ENCODE results near the gene LCN10. TPM values are rescaled to one million over a fixed set of nuclear protein-coding genes. Genes with fewer than 3 reads are reported as not detected.

Gene LCN10
- total RNA-seq, 1 donor from 2014 or later = 9.2 TPM

DNA sequence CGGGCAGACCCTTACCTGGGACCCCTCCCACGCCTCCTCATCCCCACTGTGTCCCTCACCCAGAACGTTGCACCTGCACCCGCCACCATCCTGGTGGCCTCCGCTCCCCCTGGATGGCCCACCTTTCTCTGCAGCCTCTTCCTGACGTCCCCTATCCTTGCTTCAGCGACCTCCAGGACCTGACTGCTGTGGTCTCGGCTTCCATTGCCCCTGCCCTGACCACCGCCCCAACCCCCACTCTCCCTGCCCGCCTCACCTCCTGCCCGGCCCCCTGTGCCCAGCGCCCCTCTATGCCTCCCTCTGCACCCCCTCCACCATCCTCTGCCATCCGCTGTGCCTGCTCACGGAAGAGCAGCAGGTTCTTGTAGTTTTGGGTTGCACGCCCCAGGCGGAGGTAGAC lies 2.2 kb downstream of the LCN10 start:
- DNase-seq (ENCODE audit: low spot score) = no peak

DNA sequence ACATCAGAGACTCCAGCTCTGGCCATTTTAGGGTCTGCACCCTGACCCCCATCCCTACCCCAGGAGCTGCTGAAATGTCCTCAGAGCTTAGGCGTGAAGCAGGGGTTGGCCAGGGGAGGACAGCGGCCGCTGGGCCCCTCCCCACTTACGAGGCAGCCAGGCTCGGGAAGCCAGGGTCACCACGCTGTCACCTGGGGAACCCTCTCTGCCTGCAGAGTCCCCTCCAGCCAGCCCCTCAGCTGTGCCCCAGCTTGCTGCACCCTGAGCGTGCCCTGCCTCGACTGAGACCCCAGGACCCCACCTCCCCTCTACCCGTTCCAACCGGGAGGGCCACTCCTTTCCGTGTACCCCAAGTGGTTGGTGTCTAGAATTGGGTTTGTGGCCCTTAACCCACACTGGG lies 2.7 kb downstream of the LCN10 start:
- DNase-seq (ENCODE audit: low spot score) = no peak

DNA sequence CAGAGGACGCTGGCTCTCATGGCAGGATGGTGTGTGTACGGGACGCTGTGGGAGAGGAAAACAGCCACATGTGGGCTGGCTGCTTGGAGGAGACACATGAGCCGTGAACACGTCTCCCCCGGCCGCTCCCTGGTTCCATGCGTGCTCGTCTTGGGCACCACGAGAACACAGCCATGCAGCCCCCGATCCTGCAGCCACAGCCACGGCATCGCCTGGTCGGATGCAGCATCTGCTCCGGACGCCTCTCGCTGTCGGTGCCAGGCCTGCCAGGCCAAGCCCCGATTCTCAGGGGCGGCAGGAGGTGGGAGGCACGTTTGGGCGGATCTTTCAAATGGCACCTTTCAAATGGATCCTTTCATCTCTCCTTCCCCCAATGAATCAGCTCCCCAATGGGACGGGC lies 3.2 kb downstream of the LCN10 start:
- DNase-seq (ENCODE audit: low spot score) = no peak

- no peak for DNase-seq (ENCODE audit: low spot score)
Measured at GRCh38 chr9:136738960-136739359, 3.8 kb downstream of the LCN10 start.

- no peak for DNase-seq (ENCODE audit: low spot score)
Measured at GRCh38 chr9:136735812-136736480, 6.8 kb downstream of the LCN10 start.

GRCh38 chr9:136734837-136735496 lies 7.8 kb downstream of the LCN10 start:
- no peak for DNase-seq (ENCODE audit: low spot score)

- DNase-seq (ENCODE audit: low spot score) = no peak
Measured at GRCh38 chr9:136733611-136734010, 9.1 kb downstream of the LCN10 start.

DNA sequence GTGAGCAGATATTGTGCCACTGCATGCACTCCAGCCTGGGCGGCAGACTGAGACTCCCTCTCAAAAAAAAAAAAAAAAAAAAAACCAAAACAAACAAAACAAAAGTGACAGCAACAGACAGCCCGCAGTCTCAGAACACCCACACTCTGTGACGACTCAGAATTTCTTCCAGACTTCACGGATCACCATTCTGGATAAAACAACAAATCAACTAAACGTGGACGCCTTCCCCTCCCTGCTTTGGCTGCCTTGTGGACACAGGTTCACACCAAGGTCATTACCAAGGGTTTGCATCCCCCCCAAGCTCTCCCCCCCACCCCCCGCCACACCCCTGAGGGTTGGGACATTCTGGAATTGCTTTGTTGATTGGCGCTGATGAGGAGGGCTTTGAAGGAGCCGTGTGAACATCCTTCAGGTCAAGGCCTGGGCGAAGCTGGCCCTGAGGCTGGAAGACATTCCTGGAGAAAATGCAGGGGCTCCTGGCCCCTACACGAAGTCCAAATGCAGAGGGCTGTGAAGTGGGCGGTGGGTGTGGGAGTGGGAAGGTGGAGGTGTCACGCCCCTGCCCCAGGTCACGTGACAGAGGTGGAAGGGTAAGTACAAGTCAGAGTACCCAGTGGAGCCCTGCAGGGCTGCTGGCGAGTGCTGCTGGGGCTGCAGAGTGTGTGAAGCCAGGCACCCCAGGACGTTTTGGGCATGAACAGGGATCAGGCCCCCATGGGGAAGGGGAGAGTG lies 10.1 kb downstream of the LCN10 start:
- DNase-seq (ENCODE audit: low spot score) = no peak

DNA sequence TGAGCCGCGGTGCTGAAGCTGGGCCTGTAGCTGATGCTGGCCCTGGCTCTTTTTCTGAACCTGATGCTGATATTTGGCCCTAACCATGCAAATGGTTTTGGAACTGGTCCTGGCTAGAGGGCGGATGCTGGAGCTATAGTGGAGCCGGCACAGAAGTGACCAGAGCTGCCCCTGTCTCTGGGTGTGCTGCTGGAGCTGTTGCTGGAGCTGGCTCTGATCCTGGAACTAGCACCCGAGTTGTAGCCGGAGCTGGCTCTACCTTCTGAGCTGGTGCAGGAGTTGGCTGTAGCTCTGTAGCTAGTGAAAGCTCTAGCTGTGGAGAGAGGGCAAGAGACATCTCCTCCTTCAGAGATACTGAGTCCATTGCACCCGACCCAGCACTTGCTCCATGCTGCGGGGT lies 12.8 kb downstream of the LCN10 start:
- no peak for DNase-seq (ENCODE audit: low spot score)

DNA sequence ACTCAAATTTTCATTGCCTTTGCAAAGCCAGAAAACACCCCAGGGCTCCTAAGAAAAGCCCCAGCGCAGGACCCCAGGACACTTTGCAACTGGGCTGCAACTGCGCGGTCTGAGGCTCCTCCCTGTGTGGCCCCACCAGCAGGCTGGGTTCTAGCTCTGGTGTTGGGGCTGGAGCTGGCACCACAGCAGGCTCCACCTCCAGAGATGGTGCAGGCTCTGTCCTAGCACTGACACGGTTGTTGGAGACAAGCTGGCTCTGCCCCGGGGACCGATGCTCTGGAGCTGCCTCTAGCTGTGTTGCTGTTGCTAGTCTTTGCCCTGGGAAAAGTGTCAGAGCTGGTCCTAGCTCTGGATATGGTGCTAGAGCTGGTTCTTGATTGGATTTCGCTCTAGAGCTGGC lies 13.6 kb downstream of the LCN10 start:
- DNase-seq (ENCODE audit: low spot score) = no peak

DNA sequence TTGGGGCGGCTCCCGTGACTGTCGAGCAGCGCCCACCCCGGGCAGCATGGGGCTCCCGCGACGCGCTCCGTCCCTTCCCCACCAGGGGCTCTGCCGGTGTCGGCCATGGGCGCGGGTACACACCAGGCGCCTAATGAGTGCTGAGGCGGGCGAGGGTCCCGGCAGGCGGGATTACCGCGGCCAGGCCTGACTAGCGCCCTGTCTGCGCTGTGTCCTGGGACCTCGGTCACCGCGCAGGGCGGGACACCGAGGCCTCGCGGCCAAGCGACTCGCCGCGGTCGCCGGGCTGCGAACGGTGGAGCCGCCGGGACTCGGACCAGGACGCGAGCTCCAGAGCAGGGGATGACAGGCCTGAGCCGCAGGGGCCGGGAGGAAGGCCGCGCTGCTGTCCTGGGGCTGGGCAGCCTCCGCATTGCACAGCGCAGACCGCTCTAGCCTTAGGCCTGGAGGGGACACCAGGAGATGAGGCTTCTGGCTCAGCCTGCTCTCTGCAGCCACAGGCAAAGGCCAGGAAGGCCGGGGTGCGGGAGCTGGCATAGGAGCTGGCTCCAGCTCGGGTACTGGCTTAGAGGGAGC lies 14.1 kb downstream of the LCN10 start:
- no peak for DNase-seq (ENCODE audit: low spot score)

DNA sequence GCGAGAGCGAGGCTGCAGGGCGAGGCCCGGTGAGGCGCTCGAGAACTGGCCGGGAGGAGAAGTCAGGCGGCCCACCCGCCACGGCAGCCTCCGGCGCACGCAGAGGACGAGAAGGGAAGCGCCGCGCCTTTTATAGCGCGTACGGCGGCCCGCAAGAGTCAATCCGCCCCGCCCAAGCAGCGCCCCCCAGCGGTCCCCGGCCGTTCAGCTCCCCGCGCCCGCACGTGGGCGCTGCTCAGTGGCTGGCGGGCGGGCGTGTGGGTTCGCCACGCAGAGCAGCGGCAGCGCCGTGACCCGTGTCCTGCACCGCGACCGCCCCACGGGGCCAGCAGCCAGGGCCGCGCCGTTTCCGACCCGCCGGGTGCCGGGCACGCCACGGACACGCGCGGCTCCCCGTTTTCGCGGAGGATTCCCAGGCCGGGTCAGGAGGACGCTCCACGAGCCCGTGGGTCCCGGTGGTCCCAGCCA lies 14.6 kb downstream of the LCN10 start:
- DNase-seq (ENCODE audit: low spot score) = peak; percentile 99

GRCh38 chr9:136726631-136727191 lies 16.0 kb downstream of the LCN10 start:
- no peak for DNase-seq (ENCODE audit: low spot score)

DNA sequence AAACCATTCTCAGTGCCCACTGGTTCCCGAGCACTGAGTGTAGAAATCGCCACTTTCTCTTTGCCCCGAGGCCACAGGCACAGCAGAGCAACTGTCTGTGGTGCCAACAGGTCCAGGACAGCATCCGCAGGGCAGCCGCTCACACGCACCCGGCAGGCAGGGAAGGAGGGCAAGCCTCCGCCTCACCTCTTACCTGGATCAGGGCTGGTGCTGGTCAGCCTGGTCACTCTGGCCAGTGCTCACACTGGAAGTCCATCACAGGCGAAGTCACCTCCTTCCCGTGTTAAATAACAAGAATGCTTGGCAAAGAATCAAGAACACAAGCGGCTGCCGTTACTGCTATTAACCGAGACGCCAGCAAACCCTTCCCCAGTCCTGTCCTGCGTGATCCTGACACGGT lies 16.6 kb downstream of the LCN10 start:
- no peak for DNase-seq (ENCODE audit: low spot score)

GRCh38 chr9:136725612-136726011 lies 17.1 kb downstream of the LCN10 start:
- DNase-seq (ENCODE audit: low spot score) = no peak

DNA sequence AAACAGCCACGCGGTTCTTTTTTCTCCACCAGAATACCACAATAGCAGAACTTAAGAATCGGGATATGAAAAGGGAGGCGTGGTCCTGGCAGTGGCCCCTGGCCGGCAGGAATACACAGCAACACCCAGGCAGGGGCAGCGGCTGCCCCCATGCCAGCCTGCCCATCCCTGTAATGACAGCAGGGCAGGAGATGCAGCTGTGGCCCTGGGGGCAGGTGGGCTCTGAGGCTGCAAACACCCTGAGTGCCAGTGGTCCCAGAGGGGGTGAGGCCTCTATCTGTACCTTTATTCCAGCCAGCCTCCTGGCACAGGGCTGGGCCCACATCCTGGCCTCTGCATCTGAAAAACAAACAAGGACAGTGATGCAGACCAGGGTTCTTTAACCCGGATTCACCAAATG lies 18.0 kb downstream of the LCN10 start:
- DNase-seq (ENCODE audit: low spot score) = no peak

- no peak for DNase-seq (ENCODE audit: low spot score)
Measured at GRCh38 chr9:136723989-136724388, 18.8 kb downstream of the LCN10 start.

DNA sequence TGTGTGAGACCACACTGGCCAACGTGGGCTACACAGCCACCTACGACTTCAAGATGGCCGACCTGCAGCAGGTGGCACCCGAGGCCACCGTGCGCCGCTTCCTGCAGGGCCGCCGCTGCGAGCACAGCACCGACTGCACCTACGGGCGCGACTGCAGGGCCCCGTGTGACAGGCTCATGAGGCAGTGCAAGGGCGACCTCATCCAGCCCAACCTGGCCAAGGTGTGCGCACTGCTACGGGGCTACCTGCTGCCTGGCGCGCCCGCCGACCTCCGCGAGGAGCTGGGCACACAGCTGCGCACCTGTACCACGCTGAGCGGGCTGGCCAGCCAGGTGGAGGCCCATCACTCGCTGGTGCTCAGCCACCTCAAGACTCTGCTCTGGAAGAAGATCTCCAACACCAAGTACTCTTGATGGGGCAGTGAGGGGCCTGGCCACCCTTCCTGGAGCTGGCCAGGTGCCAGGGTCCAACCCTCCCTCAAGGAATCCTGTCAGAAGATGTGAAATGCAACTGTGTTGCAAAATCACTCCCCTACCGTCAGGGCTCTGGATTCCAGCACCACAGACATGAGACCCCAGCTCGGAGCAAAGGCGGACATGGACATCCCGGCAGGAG lies 19.3 kb downstream of the LCN10 start:
- DNase-seq (ENCODE audit: low spot score) = no peak

DNA sequence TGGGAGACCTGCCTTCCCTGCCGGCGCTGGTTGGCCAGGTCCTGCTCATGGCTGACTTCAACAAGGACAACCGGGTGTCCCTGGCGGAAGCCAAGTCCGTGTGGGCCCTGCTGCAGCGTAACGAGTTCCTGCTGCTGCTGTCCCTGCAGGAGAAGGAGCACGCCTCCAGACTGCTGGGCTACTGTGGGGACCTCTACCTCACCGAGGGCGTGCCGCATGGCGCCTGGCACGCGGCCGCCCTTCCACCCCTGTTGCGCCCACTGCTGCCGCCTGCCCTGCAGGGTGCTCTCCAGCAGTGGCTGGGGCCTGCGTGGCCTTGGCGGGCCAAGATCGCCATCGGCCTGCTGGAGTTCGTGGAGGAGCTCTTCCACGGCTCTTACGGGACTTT lies 19.8 kb downstream of the LCN10 start:
- DNase-seq (ENCODE audit: low spot score) = no peak

DNA sequence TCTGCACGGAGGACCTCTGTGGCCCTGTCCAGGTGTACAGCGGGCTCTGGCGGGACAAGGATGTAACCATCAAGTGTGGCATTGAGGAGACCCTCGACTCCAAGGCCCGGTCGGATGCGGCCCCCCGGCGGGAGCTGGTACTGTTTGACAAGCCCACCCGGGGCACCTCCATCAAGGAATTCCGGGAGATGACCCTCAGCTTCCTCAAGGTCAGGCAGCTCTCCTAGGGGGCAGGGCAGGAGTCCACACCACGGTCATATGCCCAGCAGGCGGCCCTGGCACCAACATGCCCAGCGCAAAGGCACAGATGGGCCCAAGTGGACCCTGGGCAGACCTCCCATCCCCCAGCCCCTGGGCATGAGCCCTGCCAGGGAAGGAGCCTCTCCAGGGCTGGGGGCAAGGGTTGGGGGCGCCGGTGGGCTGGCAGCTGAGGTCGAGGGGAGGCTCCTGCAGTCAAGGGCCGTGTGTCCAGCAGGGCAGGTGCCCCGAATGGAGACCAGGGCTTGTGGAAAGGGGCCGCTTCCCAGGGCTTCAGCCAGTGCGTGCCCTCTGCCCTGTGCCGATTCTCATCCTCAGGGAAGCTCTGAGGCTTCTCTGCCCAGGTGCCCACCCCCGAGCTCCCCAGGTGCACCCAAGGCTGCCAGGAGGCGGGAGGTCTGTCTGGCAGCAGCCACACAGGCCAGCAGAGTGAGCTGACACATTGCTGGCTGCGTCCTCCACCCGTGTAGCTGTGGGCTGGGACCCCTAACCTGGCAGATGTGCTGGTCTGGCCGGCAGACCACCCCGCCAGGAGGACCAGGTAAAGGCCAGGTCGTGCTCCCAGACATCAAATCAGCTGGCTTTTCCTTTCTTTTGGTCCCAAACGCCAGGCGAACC lies 20.4 kb downstream of the LCN10 start:
- DNase-seq (ENCODE audit: low spot score) = no peak
